Measurements from ENCODE around the gene SPINK13. TPM values are rescaled to one million over a fixed set of nuclear protein-coding genes. Genes with fewer than 3 reads are reported as not detected.
A peak's percentile ranks its signal among the peaks of the same experiment; 100 is the strongest.
"Not testable (repeated sequence)": the region's sequence is repeated elsewhere in the genome, so short reads cannot be mapped to it uniquely, and the experiment has no call there.

SPINK13 gene
- total RNA-seq, 1 donor from 2014 or later: not detected

DNA sequence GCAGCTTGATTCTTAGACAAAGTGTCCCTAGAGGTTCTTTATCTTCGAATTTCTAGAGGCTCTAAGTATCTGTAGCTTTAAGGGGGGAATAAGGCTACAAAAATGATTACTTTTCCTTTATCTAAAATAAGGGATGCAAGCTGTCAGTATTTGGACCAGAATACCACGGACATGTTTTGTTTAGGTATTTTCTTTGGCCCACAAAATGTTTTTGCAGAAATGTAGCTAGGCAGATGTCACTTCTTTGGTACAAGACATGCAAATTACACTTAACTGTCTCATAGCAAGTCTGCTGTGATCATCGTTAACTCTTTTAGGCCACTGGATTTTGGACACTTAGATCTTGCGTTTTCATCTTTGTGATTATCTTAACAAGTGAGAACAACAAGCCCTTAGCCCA is 46.1 kb downstream of the SPINK13 start:
- H3K4me1 Mint-ChIP-seq (ENCODE audit: low read depth, unreplicated experiment): no peaks in the 10 kb centered on the region
- no peaks in the 10 kb centered on the region for H3K27me3 Mint-ChIP-seq (ENCODE audit: low read depth, unreplicated experiment)
- Histone ChIP-seq H3K9ac (ENCODE audit: low read length) (no peak overlapping the region), H3K9me3 (ENCODE audit: insufficient read depth, low read depth, low read length) (no peaks in the 10 kb centered on the region), H4K20me1 (ENCODE audit: insufficient read depth, low read length) (no peaks in the 10 kb centered on the region), H3K36me3 (ENCODE audit: insufficient read depth, low read length) (no peaks in the 10 kb centered on the region), H2AFZ (ENCODE audit: low read depth, low read length) (no peak overlapping the region), H3K79me2 (ENCODE audit: insufficient read depth, low read length) (no peaks in the 10 kb centered on the region), H3K27me3 (ENCODE audit: insufficient read depth, low read length) (no peaks in the 10 kb centered on the region), H3K4me3 (ENCODE audit: insufficient read depth, low read depth, low read length) (no peak overlapping the region), H3K27ac (ENCODE audit: low read depth, low read length) (no peak overlapping the region), H3K4me2 (ENCODE audit: low read length) (no peak overlapping the region), H3K4me1 (ENCODE audit: insufficient read depth, low read length) (no peaks in the 10 kb centered on the region)
- DNase-seq (ENCODE audit: low read depth) (no peak), FAIRE-seq (no peak)
- TF ChIP-seq, protein P1, sequence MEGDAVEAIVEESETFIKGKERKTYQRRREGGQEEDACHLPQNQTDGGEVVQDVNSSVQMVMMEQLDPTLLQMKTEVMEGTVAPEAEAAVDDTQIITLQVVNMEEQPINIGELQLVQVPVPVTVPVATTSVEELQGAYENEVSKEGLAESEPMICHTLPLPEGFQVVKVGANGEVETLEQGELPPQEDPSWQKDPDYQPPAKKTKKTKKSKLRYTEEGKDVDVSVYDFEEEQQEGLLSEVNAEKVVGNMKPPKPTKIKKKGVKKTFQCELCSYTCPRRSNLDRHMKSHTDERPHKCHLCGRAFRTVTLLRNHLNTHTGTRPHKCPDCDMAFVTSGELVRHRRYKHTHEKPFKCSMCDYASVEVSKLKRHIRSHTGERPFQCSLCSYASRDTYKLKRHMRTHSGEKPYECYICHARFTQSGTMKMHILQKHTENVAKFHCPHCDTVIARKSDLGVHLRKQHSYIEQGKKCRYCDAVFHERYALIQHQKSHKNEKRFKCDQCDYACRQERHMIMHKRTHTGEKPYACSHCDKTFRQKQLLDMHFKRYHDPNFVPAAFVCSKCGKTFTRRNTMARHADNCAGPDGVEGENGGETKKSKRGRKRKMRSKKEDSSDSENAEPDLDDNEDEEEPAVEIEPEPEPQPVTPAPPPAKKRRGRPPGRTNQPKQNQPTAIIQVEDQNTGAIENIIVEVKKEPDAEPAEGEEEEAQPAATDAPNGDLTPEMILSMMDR (IDR thresholded peaks at IDR 0.05; ENCODE audit: insufficient read depth, low read depth, low read length): no peak
- TF ChIP-seq EZH2 (IDR thresholded peaks at IDR 0.05; ENCODE audit: insufficient read depth, low read length): no peak
- no peaks in the 10 kb centered on the region for H3K36me3 Mint-ChIP-seq (ENCODE audit: low read depth, unreplicated experiment)
- H3K4me3 Mint-ChIP-seq (ENCODE audit: unreplicated experiment): no peak overlapping the region
- peaks cover 3% of the 10 kb centered on the region for H3K9me3 Mint-ChIP-seq (ENCODE audit: unreplicated experiment)
- no peak overlapping the region for H3K27ac Mint-ChIP-seq (ENCODE audit: unreplicated experiment)

DNA sequence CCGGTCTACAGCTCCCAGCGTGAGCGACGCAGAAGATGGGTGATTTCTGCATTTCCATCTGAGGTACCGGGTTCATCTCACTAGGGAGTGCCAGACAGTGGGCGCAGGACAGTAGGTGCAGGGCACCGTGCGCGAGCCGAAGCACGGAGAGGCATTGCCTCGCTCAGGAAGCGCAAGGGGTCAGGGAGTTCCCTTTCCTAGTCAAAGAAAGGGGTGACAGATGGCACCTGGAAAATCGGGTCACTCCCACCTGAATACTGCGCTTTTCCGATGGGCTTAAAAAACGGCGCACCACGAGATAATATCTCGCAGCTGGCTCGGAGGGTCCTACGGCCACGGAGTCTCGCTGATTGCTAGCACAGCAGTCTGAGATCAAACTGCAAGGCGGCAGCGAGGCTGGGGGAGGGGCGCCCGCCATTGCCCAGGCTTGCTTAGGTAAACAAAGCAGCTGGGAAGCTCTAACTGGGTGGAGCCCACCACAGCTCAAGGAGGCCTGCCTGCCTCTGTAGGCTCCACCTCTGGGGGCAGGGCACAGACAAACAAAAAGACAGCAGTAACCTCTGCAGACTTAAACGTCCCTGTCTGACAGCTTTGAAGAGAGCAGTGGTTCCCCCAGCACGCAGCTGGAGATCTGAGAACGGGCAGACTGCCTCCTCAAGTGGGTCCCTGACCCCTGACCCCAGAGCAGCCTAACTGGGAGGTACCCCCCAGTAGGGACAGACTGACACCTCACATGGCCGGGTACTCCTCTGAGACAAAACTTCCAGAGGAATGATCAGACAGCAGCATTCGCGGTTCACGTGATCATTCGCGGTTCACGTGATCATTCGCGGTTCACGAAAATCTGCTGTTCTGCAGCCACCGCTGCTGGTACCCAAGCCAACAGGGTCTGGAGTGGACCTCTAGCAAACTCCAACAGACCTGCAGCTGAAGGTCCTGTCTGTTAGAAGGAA is 51.7 kb downstream of the SPINK13 start:
- H3K9me3 ChIP-seq (ENCODE audit: insufficient read depth, low read depth, low read length); H3K27me3 ChIP-seq (ENCODE audit: insufficient read depth, low read length); H3K36me3 ChIP-seq (ENCODE audit: insufficient read depth, low read length); H3K36me3 Mint-ChIP-seq (ENCODE audit: low read depth, unreplicated experiment); H3K9ac ChIP-seq (ENCODE audit: low read length); DNase-seq (ENCODE audit: low read depth); H4K20me1 ChIP-seq (ENCODE audit: insufficient read depth, low read length); H3K4me1 Mint-ChIP-seq (ENCODE audit: low read depth, unreplicated experiment); H3K79me2 ChIP-seq (ENCODE audit: insufficient read depth, low read length); H3K9me3 Mint-ChIP-seq (ENCODE audit: unreplicated experiment); FAIRE-seq; H3K4me1 ChIP-seq (ENCODE audit: insufficient read depth, low read length); H3K27me3 Mint-ChIP-seq (ENCODE audit: low read depth, unreplicated experiment); H3K27ac ChIP-seq (ENCODE audit: low read depth, low read length): not testable (repeated sequence)
- Mint-ChIP-seq H3K4me3 (ENCODE audit: unreplicated experiment) (peak overlapping the region; percentile 83), H3K27ac (ENCODE audit: unreplicated experiment) (peak overlapping the region; percentile 26)
- Histone ChIP-seq H3K4me2 (ENCODE audit: low read length) (peak overlapping the region; percentile 68), H2AFZ (ENCODE audit: low read depth, low read length) (peak overlapping the region; percentile 71), H3K4me3 (ENCODE audit: insufficient read depth, low read depth, low read length) (peak overlapping the region; percentile 42)

DNA sequence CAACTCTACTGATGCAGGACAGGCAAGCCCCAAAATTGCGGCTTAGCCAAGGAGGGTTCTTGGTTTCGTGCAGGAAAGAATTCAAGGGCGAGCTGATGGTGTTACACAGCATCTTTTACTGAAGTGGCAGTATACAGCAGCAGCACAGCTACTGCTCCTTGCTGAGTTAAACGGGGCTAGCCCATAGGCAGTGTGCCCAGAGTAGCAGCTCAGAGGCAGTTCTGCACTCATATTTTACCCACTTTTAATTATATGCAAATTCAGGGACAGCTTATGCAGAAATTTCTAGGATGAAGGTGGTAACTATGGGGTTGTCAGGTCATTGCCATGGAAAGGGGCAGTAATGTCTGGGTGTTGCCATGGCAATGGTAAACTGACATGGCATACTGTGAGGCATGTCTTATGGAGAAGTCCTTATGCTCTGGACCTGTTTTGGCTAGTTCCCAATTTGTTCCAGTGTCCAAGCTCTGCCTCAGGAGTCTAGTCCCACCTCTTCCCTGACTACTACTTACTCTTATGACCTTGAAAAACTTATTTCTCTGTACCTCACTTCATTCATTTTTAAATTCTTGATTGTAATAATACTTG is 64.8 kb downstream of the SPINK13 start:
- no peaks in the 10 kb centered on the region for H3K27me3 ChIP-seq (ENCODE audit: insufficient read depth, low read length)
- H3K9ac ChIP-seq (ENCODE audit: low read length): no peak overlapping the region
- H3K79me2 ChIP-seq (ENCODE audit: insufficient read depth, low read length): no peaks in the 10 kb centered on the region
- no peaks in the 10 kb centered on the region for H4K20me1 ChIP-seq (ENCODE audit: insufficient read depth, low read length)
- Mint-ChIP-seq H3K27ac (ENCODE audit: unreplicated experiment) (no peak overlapping the region), H3K4me1 (ENCODE audit: low read depth, unreplicated experiment) (no peaks in the 10 kb centered on the region), H3K36me3 (ENCODE audit: low read depth, unreplicated experiment) (no peaks in the 10 kb centered on the region), H3K4me3 (ENCODE audit: unreplicated experiment) (no peak overlapping the region), H3K9me3 (ENCODE audit: unreplicated experiment) (peaks cover 5% of the 10 kb centered on the region), H3K27me3 (ENCODE audit: low read depth, unreplicated experiment) (no peaks in the 10 kb centered on the region)
- H3K27ac ChIP-seq (ENCODE audit: low read depth, low read length): no peak overlapping the region
- no peak overlapping the region for H3K4me2 ChIP-seq (ENCODE audit: low read length)
- no peaks in the 10 kb centered on the region for H3K36me3 ChIP-seq (ENCODE audit: insufficient read depth, low read length)
- DNase-seq (ENCODE audit: low read depth) (no peak), FAIRE-seq (no peak)
- TF ChIP-seq, protein P1 (IDR thresholded peaks at IDR 0.05; ENCODE audit: insufficient read depth, low read depth, low read length): no peak
- no peak for TF ChIP-seq EZH2 (IDR thresholded peaks at IDR 0.05; ENCODE audit: insufficient read depth, low read length)
- H3K4me3 ChIP-seq (ENCODE audit: insufficient read depth, low read depth, low read length): no peak overlapping the region
- H3K9me3 ChIP-seq (ENCODE audit: insufficient read depth, low read depth, low read length): no peaks in the 10 kb centered on the region
- no peak overlapping the region for H2AFZ ChIP-seq (ENCODE audit: low read depth, low read length)
- no peaks in the 10 kb centered on the region for H3K4me1 ChIP-seq (ENCODE audit: insufficient read depth, low read length)

Data from astrocyte (in vitro differentiated cells and primary cell).